HG03521 (cell line): ENCODE data around the gene TNS3.
"Not testable (repeated sequence)": the region's sequence is repeated elsewhere in the genome, so short reads cannot be mapped to it uniquely, and the experiment has no call there.

ENCODE experiments used
- ATAC-seq: cut with Tn5 transposase; IDR thresholded peaks from one replicate; pipeline ENCODE4 v1.9.1; 2021; ENCODE audit warnings: mild to moderate bottlenecking, moderate library complexity; ENCODE audit not compliant: unreplicated experiment

The TNS3 gene

DNA sequence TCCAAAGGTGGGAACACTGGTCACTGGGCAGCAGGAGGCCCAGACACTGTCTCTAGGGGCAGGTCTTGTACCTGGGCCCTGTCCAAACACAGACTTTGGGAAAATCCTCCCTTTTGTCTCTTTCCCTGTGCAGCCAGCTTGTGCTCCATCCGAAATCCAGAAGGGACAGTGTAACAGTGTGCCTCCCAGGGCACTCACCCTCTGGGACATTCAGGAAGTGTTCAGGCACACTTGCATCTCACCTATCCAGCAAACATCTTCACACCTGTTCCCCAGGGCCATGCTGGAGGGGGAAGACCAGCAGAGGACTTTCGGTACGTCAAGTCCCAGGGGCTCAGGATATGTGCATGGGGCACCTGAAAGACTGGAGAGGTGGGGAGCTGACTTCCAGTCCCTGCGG lies 38.9 kb downstream of the TNS3 start:
- no peak for ATAC-seq

DNA sequence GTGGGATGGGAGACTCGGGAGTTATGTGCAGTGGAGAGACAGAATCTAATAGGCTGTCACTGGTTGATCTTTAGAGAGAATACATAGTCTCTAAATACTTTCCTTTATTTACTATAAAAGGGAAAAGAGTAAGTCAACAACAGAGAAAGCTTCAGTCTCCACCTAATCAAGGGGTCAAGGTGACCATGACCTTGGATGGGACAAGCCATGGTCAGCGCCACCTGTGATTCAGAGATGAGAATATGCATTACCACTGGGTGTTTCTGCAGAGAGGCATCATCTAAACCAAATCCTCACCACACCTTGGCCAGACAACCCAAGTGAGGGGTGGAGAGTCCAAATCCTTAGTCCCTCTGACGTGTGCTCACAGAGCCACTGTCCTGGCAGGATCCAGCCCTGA lies 39.9 kb downstream of the TNS3 start:
- no peak for ATAC-seq

DNA sequence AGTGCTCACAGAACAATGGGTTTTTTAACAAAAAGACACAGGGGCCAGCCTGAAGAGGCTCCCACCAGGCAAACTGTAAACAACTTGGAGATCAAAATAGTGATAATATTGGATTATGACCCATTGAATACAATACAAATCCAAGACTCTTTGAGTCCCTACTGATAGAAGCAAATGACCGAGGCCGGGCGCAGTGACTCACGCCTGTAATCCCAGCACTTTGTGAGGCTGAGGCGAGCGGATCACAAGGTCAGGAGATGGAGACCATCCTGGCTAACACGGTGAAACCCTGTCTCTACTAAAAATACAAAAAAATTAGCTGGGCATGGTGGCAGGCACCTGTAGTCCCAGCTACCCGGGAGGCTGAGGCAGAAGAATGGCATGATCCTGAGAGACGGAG lies 40.4 kb downstream of the TNS3 start:
- not testable (repeated sequence) for ATAC-seq

DNA sequence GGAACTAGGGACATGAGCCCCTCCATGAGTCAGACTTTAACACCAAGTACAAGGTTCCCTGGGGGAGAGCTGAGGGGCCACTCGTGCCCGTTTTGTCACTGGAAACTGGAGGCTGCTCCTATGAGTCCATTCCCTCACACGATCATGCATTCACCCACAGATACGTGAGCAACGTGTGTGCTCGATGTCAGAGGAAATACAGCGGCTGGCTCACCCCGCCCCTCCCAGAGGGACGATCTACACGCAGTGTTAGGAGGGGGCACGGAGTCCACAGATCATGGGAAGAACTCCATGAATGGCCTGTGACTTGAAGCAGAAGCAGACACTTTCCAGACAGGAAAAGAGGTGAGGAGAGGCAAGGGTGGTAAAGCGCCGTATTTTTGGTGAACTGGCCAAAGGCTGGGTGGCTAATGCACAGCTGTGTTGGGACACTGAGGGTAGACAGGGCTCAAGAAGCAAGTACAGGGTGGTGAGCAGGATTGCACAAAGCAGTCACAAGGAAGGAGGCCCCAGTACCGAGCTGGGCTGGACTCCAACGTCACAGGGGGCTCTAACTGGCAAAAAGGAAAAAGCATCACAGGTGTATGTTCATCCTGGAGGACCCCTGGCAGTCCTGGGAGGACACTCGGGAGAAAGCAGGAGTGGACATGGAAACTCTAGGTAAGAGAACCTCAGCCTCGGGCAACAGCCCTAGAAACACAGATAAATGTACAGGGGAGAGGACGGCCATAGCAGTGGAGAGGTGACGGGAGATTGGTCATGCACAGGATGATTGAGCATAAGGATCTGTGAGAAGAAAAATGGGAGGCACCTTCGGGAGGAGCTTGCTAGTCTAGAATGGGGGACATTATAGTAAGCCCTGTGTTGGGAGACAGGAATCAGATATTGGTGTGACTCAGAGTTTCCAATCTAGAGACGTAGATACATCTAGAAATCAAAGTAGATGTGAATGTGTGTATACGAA lies 41.2 kb downstream of the TNS3 start:
- no peak for ATAC-seq

DNA sequence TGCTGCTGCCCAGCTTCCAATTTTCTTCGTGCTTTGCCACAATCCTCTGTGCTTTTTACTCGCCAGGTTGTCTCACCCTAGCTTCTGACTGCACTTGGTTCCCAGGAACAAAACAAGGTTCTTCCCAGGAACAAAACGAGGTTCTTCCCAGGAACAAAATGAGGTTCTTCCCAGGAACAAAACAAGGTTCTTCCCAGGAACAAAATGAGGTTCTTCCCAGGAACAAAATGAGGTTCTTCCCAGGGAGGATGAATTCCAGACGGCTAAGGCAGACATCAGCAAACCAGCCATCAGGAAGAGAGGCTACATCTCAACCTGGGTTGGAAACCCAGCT lies 41.9 kb downstream of the TNS3 start:
- no peak for ATAC-seq

DNA sequence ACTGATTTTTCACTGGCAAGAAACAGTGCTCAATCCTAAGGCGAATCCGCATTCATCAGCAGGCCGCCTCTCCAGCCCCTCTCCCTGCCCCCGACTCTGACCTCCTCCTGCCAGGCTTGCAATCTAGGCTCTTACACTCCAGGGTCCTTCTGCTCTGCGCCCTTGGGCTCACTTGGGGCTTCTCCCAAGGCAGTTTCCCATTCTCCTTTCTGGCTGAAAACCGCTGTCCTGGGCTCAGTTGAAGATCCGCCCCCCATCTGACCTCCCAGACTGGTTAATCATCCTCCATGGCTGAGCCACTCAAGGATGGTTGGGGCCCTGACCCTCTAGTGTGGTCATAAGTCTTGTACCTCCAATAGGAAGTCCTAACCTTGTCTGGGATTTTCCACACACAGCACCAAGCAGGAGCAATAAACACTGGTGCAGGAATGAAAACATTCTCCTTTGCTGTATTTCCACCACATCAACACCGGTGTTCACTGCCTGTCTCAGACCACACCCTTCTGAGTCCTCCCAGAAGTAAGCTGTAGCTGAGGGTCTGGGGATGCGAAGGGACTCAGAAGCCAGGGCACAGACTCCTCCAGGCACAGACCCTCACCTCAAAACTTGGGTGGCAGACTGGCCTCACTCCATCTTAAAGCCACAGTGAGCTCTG lies 42.4 kb downstream of the TNS3 start:
- ATAC-seq: no peak

DNA sequence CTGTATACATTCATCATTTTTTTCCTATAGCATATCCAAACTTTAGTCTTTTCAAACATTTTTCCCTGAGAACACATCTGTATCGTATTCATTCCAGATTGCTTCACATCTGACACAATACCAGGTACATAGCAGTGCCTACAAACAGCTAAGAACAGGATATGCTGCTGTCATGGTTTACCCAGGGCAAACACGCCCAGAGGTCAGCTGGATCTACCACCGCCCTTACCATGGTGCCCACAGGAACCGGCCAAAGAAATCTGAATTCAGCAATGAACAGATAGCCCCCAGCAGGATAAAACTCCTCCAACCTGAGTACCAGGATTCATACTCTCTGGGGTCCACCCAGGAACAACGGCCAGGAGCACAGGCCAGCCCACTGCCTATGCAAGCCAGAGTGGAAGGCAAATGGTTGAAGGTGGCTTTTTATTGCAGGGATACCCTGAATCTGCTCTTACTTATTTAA lies 43.0 kb downstream of the TNS3 start:
- ATAC-seq: no peak

DNA sequence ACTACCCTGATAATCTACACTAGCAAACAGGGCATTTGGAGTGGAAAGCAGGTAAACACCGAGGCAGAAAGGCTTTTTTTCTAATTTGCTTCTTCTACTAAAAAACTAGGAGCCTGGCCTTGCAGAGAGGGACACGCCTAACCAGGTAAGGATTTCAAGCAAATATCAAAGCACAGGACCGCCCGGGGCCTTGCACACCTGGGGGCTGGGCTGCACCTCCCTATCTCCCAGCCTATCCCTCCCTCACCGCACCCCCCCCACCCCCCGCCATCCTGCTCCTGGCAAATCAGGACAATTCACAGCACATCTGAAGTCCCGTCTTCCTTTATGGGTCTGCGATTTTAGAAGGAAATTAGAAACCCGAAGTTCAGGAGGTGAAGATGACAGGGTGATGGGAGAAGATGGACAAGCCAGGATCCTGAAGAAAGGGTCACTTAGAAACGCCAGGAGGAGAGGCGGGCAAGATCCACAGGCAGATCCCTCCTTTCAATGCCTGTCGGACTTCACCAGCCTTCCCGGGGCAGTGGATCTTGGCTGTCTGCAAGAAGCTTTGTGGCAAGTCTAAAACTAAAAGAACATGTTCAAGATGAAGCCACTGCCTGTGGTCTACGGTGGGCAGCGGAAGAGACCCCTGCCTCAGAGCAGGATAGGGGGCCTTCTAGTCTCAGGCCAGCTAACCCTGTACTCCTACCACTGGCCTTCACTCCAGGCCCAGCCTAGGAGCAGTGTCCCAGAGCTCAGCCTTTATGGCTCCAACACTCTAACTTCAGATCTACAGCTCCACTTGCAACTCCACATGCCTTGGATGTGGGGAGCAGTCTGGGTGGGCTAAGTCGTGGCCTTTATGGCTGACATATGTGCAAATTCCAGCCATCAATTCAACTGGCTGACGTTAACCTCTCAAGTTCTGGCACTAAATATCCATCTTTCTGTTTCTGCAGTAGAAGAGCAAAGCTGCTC lies 43.9 kb downstream of the TNS3 start:
- ATAC-seq: no peak

DNA sequence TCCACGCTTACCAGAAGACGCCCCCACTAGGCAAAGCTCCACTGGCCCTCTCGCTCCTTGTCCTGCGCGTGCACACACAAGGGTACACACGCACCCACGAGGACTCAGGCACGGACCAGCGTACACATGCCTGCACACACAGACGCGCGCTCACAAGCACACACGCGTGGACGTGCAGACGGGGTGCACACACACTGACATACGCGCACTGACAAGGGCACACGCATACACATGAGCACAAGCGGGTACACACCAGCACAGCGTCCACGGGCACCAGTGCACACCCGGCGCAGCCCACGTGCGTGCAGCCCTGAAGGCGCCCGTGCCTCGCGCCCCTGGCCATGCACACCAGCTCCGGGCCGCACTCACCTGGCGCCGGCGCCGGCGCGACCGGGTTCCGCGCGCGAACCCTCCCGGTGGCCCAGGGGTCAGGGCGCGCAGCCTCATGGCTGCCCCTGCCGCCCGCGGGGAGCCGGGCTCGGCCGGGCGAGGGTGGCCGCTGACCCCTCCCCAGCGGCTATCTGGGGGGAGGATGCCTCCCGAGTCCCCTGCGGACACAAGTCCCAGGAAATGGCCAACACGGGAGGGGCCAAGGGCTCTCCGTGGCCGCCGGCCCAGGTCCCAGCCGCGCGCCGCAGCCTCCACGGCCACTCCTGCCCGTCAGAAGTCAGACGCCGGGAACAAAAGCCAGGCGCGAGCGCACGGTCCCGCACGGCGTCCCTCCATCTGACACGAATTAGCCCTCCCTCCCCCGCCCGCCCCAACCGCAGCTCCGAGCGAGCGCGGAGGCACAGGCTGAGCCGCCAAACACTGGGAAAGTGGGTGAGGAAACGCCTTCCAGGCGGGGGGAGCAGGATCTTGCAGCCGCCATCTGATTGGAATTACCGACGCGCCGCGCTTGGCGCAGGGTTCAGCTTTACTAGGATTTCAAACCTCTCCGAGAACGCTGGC lies 45.0 kb downstream of the TNS3 start:
- no peak for ATAC-seq

DNA sequence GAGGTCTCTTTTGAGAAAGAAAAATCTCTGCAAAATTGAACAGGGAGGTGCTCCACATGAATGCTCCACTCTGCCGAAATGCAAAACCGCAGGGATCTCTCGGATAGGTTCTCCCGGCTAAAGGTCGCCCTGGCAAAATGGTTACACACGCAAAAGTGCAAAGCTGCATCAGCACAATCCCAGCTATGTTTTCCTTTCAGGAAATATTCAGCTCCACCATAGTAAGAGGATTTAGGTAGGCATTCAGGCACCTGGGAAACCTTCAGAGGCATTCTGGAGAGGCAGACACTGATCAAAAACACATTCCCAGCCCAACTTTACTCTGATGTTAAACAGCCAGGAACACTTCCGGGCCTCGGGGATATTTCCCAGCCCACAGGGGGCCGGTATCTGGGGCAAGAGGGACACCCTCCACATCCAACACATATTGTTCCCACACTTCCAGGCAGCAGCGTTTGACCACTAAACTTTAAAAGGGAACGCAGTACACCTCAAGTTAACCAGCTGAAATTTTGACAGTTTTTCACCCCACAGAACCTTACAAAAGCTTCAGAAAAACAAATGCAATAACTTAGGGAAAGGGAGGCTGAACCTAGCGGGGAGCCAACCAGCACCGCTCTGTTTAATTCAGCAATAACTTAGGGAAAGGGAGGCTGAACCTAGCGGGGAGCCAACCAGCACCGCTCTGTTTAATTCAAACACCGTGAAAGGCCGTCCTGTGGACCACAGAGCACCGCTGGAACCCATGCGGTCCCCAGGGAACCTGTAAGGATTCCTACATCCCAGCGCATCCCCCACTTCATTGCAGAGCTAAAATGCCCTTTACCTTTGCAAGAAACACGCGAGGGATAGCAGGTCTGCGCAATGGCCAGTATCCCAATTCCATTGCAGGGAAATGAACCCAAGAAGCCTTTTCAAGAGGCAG lies 45.9 kb downstream of the TNS3 start:
- ATAC-seq: no peak

DNA sequence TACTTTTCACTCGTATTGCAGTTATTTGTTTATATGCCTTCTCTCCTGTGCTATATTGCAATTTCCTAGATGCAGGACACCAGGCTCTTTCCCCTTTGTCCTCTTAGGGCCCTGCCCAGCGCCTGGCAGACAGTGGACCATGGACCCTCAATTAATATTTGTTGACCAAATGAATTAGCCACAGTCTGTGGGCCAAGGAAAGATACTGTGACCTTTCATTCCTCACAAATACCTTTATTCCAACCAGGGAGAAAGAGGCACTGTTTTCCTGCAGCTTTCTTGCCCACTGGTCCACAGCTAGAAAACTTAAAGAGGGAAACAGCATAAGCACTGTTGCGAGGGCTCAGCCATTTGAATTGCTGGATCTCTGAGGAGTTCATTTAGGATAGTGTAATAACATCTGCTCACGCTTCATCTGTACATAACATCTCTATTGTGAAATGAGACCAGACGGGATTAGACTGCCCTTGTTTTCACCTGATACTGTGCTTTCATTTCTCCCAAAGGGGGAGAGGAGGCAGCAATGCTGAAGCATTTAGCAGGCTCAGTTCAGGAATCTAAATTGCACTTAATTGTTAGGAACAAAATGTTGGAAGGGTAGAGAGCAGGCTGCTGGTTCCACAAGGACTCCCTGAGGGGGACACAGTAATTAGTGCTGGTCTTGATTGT lies 46.7 kb downstream of the TNS3 start:
- ATAC-seq: no peak

DNA sequence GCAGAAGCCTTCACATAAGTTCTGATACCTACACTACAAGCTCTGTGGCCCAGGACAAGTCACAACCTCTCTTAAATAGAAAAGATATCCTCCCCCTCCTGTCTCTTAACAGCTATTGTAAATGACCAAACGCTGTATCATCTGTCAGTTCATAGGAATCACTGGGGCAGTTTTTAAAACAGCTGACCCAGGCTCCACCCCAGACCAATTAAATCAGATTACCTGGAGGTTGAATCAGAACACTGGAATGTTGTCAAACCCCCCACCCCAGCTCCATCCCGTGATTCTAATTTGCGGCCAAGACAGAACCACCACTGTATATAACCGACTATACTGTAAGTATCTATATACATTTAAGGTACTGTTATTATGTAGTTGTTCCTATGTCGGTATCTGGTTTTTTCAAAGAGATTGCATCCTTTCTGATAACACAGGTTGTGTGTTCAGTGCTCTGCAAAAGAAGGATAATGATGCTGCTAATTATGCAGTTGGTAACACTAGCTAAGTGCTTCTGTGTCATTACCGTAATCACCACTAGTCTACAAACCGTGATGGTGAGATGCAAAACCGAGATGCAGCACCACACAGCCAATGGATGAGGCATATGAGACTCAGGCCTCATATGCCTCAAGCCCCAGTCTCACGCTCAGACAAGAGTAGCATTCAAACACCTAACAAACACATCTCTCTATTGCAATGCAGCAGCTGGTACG lies 47.4 kb downstream of the TNS3 start:
- ATAC-seq: no peak

DNA sequence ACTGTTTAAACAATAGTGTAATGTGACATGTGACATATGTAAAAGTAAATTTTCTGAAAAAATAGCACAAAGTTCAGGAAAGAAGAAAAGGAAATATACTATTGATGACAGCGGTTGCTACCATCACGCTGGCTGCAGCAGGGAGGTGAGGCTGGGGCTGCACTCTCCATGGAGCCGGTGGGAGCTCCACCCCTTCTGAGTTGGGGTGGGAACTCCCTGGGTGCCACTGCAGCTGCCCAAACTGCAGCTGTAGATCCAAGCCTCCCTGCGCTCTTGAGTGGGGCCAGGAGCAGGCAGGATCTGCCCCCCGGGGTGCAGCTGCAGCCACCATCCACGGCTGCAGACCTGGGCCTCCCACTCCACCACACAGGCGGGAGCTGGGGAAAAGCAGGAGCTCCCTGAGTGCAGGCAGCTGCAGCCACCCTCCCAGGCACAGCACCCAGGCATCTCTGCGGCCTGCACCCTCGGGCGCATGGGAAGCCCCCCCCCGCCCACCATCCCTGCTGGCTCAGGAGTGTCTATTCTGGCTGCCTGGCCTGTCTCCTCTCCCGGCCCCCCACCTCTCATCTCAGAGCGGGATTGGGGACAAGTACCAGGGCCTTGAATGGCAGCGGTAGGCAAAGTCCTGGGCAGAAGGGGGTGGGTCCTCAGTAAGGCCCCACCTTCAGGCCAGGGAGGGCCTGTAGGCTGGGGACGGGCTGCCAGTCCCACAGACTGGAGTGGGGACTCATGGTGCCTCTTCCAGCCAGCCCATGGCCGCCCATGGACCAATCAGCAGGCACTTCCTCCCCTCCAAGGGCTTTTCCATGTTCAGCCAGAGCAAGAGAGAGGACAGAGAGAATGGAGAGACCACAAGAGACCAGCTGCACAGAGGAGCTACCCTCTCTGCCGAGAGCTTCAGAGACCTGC lies 50.1 kb downstream of the TNS3 start:
- ATAC-seq: no peak

DNA sequence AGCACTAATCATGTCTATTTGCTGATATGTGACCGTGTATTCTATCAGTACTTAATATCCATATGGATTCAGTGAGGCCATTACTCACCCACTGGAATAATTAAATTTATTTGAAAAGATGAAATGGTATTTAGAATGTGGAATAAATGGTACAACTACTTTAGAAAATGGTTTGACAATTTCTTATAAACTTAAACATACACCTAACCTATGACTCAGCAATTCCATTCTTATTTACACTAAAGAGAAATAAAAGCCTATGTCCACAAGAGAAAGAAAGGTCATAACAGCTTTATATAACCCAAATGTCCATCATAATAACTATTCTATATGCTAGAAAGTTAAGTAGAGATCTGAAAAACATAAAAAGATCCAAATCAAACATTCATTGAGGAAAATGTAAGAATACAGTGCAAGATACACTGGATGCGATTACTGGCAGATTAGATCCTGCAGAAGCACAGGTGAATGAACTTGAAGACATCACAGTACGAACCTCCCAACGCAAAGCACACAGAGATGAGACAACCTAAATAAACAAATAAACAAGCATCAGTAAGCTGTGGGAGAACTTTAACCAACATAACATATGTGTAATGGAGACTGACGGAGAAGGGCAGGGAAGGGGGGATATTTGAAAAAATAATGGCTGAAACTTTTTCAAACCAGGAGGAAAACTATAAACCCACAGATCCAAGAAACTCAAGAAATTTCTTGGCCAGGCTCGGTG lies 51.9 kb downstream of the TNS3 start:
- no peak for ATAC-seq

DNA sequence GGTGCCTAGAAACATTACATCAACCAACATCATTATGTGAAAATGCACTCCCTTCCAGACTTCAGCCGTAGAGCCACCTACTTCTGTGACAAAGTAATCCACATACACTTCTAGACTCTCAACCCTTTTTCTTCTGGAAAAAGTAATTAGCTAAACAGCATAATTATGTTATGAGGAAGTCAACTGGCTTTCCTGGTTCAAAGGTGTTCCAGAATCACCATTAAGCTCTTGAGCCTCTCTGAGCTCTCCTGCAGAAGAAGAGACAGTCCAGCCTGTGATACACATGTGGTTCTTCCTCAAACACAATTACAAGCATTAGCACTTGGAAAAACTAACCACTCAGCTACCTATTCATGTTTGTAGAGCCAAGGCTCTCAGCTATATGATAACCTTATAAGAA lies 52.5 kb downstream of the TNS3 start:
- no peak for ATAC-seq

DNA sequence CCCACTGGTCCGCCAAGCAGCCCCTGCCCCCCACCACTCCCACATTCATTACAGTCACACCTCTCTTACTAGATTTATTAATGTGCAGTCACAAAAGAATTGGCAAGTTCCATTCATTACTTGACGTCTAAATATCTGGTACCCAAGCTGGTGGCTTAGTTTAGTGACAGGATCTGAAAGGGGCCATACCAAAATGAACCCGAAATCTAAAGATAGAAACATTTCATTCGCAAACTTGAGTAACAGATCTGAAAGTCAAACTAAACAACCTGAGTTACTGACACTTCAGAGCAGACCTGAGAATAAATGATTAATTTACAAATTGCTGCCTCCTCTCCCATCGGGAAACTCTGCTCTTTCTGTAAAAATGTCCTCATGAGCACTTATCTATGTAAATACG lies 53.4 kb downstream of the TNS3 start:
- ATAC-seq: no peak
